ENCODE measurements around the gene FAM171A1. TPM values are rescaled to one million over a fixed set of nuclear protein-coding genes. Genes with fewer than 3 reads are reported as not detected.
A peak's percentile ranks its signal among the peaks of the same experiment; 100 is the strongest.

The FAM171A1 gene
- total and polyA plus RNA-seq, 2 donors (not counting 1 experiment from before 2014, with no cell fraction given), result 8.8 to 10.3 TPM

- Histone ChIP-seq H2AFZ (ENCODE audit: low read length) (no peak overlapping the region), H3K27ac (ENCODE audit: insufficient read depth, low read length) (no peak overlapping the region), H3K79me2 (ENCODE audit: control insufficient read depth, insufficient read depth, low read length) (no peaks in the 10 kb centered on the region), H3K27me3 (ENCODE audit: control insufficient read depth, insufficient read depth, low read length) (no peaks in the 10 kb centered on the region), H4K20me1 (ENCODE audit: control insufficient read depth, extremely low read depth, insufficient read depth, low read length) (no peaks in the 10 kb centered on the region), H3K4me1 (ENCODE audit: control insufficient read depth, extremely low read depth, insufficient read depth, low read length) (no peaks in the 10 kb centered on the region), H3K4me3 (replicated peaks in 1 of 4; ENCODE audit: control extremely low read depth in 1 of 4, insufficient read depth in 1 of 4, low read depth in 3 of 4, low read length in 4 of 4) (no peak overlapping the region), H3K36me3 (ENCODE audit: control insufficient read depth, insufficient read depth, low read length) (no peaks in the 10 kb centered on the region), H3K9me3 (ENCODE audit: control insufficient read depth, insufficient read depth, low read depth, low read length) (no peaks in the 10 kb centered on the region), H3K4me2 (ENCODE audit: extremely low read depth, insufficient read depth, low read length) (no peak overlapping the region), H3K9ac (ENCODE audit: insufficient read depth, low read length) (no peak overlapping the region)
- TF ChIP-seq, protein P1, sequence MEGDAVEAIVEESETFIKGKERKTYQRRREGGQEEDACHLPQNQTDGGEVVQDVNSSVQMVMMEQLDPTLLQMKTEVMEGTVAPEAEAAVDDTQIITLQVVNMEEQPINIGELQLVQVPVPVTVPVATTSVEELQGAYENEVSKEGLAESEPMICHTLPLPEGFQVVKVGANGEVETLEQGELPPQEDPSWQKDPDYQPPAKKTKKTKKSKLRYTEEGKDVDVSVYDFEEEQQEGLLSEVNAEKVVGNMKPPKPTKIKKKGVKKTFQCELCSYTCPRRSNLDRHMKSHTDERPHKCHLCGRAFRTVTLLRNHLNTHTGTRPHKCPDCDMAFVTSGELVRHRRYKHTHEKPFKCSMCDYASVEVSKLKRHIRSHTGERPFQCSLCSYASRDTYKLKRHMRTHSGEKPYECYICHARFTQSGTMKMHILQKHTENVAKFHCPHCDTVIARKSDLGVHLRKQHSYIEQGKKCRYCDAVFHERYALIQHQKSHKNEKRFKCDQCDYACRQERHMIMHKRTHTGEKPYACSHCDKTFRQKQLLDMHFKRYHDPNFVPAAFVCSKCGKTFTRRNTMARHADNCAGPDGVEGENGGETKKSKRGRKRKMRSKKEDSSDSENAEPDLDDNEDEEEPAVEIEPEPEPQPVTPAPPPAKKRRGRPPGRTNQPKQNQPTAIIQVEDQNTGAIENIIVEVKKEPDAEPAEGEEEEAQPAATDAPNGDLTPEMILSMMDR (conservative IDR thresholded peaks at IDR 0.05 in 1 of 2, IDR thresholded peaks at IDR 0.05 in 1 of 2; ENCODE audit: low read depth in 1 of 2, low read length in 2 of 2), result no peak
- TF ChIP-seq EZH2 (IDR thresholded peaks at IDR 0.05; ENCODE audit: low read length, missing control alignments), result no peak
- no peak for DNase-seq (ENCODE audit: low read depth in 2 of 2)
Measured at GRCh38 chr10:15290150-15290549, 80.9 kb downstream of the FAM171A1 start.

GRCh38 chr10:15280974-15281373 is 90.1 kb downstream of the FAM171A1 start:
- no peaks in the 10 kb centered on the region for H3K4me1 ChIP-seq (ENCODE audit: control insufficient read depth, extremely low read depth, insufficient read depth, low read length)
- H2AFZ ChIP-seq (ENCODE audit: low read length), result no peak overlapping the region
- H3K36me3 ChIP-seq (ENCODE audit: control insufficient read depth, insufficient read depth, low read length), result no peaks in the 10 kb centered on the region
- H3K4me2 ChIP-seq (ENCODE audit: extremely low read depth, insufficient read depth, low read length), result no peak overlapping the region
- no peak overlapping the region for H3K27ac ChIP-seq (ENCODE audit: insufficient read depth, low read length)
- no peaks in the 10 kb centered on the region for H3K79me2 ChIP-seq (ENCODE audit: control insufficient read depth, insufficient read depth, low read length)
- H4K20me1 ChIP-seq (ENCODE audit: control insufficient read depth, extremely low read depth, insufficient read depth, low read length), result no peaks in the 10 kb centered on the region
- H3K9ac ChIP-seq (ENCODE audit: insufficient read depth, low read length), result no peak overlapping the region
- no peak for DNase-seq (ENCODE audit: low read depth in 2 of 2)
- TF ChIP-seq, protein P1 (conservative IDR thresholded peaks at IDR 0.05 in 1 of 2, IDR thresholded peaks at IDR 0.05 in 1 of 2; ENCODE audit: low read depth in 1 of 2, low read length in 2 of 2), result no peak
- no peak for TF ChIP-seq EZH2 (IDR thresholded peaks at IDR 0.05; ENCODE audit: low read length, missing control alignments)
- H3K4me3 ChIP-seq (replicated peaks in 1 of 4; ENCODE audit: control extremely low read depth in 1 of 4, insufficient read depth in 1 of 4, low read depth in 3 of 4, low read length in 4 of 4), result no peak overlapping the region
- no peaks in the 10 kb centered on the region for H3K9me3 ChIP-seq (ENCODE audit: control insufficient read depth, insufficient read depth, low read depth, low read length)
- no peaks in the 10 kb centered on the region for H3K27me3 ChIP-seq (ENCODE audit: control insufficient read depth, insufficient read depth, low read length)

DNA sequence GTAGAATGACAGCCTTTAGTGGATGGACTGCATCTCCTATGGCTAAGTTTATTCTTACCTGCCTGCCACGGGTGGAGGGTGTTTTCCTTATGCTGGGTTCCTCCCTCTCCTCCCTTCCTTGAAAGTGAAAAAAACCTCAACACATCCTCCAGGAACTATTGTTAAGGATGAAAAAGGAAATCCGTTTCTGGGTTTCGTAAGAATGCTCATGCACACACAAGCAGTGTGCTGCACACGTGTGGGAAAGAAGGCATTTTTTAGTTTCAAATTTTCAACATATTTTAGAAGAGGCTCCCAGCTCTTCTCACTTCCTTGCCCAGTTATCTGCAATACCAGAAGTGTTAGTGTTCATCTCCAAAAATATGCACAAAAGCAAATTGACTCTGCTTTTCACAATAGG is 90.6 kb downstream of the FAM171A1 start:
- peak in 1 of 2 donors; percentile 2 for DNase-seq (ENCODE audit: low read depth in 2 of 2)
- TF ChIP-seq, protein P1 (conservative IDR thresholded peaks at IDR 0.05 in 1 of 2, IDR thresholded peaks at IDR 0.05 in 1 of 2; ENCODE audit: low read depth in 1 of 2, low read length in 2 of 2), result no peak
- no peak for TF ChIP-seq EZH2 (IDR thresholded peaks at IDR 0.05; ENCODE audit: low read length, missing control alignments)

More for the DNA sequence above, 90.6 kb downstream of the FAM171A1 start:
- no peaks in the 10 kb centered on the region for H3K27me3 ChIP-seq (ENCODE audit: control insufficient read depth, insufficient read depth, low read length)
- H3K9me3 ChIP-seq (ENCODE audit: control insufficient read depth, insufficient read depth, low read depth, low read length), result no peaks in the 10 kb centered on the region
- H3K9ac ChIP-seq (ENCODE audit: insufficient read depth, low read length), result no peak overlapping the region
- no peaks in the 10 kb centered on the region for H3K36me3 ChIP-seq (ENCODE audit: control insufficient read depth, insufficient read depth, low read length)
- no peaks in the 10 kb centered on the region for H3K4me1 ChIP-seq (ENCODE audit: control insufficient read depth, extremely low read depth, insufficient read depth, low read length)
- H4K20me1 ChIP-seq (ENCODE audit: control insufficient read depth, extremely low read depth, insufficient read depth, low read length), result no peaks in the 10 kb centered on the region
- no peak overlapping the region for H3K4me2 ChIP-seq (ENCODE audit: extremely low read depth, insufficient read depth, low read length)
- no peaks in the 10 kb centered on the region for H3K79me2 ChIP-seq (ENCODE audit: control insufficient read depth, insufficient read depth, low read length)
- no peak overlapping the region for H2AFZ ChIP-seq (ENCODE audit: low read length)
- H3K4me3 ChIP-seq (replicated peaks in 1 of 4; ENCODE audit: control extremely low read depth in 1 of 4, insufficient read depth in 1 of 4, low read depth in 3 of 4, low read length in 4 of 4), result no peak overlapping the region
- no peak overlapping the region for H3K27ac ChIP-seq (ENCODE audit: insufficient read depth, low read length)

Data from fibroblast of lung (primary cell).